Stimulated activated CD8-positive, alpha-beta memory T cell treated with anti-CD3 and anti-CD28 coated beads, Interleukin-7, amount 100 ng/mL, for 4 hours (primary cell): ENCODE data around the gene DSP.

Source experiments
- DNase-seq, 2 donors: peaks; one replicate each; pipeline ENCODE4 v3.0.0-alpha.2; 2020; ENCODE audit warnings: low read depth in 2 of 2

DSP gene

DNA sequence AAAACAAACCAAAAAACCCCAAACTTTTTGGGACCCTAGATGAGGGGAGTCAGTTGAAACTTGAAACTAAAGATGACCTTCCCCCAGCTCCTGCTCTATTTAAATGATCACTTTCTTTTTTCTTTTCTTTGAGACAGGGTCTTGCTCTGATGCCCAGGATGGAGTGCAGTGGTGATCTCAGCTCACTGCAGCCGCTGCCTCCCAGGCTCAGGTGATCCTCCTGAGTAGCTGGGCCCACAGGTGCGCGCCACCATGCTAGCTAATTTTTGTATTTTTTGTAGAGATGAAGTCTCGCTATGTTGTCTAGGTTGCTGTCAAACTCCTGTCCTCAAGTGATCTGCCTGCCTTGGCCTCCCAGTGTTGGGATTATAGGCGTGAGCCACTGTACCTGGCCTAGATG lies 7.3 kb upstream of the DSP start:
- no peak for DNase-seq

- no peak for DNase-seq
These were observed 6.0 kb upstream of the DSP start for GRCh38 chr6:7535498-7535897.

DNA sequence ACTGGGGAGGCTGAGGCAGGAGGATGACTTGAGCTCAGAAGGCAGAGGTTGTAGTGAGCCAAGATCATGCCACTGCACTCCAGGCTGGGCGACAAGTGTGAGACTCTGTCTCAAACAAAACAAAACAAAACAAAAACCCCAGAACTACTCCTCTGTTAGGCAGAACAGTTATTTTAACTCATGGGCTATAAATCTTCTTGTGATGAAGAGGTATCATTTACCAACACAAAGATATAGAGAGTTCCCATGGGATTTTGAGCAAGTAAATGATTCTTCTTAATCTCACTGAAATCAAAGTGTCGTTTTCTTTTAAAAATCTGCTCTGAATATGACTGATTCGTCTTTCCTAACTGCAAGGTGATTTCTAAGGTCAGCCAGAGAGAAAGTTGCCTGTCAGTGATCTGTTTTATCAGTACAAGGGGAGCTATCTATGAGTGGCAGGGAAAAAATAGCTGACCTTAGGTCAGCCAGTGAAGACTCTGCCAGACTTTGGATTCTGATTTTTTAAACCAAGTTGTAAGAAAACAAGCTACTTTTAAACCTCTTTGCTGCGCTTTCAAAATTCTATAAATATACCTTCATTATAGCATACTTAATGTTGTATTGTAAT lies 3.8 kb upstream of the DSP start:
- DNase-seq, result no peak

DNA sequence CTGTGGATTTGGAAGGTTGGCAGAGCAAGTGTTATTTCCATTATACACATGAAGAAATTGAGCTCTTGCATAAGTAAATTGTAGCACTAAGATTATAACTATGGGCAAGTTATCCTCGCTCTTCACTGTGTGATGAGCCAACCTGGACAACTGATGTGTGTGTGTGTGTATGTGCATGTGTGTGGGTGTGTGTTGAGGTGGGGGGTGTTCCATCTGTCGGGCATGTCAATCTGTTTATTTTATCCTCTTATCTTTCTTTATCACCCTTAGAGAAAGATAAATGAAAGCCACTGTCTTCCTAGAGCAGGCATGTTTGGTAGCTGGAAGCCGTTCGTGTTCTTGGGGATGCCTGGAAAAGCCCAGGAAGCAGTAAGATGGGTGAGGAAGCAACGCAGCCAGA lies 3.0 kb upstream of the DSP start:
- DNase-seq, result no peak

DNA sequence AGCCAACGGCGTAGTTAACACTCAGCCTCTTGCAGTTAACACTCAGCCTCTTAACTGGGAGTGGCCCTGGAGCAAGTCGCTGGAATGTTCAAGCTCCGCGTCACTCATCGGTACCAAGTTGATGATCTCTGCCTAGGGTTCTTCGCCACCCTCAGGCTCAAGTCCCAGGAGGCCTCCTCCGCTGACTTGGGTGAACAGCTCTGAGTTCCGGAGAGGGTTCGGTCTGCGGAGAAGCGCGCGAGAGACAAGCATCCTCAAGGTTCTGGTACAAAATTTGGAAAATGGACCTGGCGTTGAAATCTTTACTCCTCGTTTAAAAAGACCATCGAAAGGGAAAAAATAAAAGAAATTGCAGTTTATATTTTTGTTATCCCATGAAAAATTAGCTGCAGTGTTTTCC lies 876 bp upstream of the DSP start:
- DNase-seq, result no peak

DNA sequence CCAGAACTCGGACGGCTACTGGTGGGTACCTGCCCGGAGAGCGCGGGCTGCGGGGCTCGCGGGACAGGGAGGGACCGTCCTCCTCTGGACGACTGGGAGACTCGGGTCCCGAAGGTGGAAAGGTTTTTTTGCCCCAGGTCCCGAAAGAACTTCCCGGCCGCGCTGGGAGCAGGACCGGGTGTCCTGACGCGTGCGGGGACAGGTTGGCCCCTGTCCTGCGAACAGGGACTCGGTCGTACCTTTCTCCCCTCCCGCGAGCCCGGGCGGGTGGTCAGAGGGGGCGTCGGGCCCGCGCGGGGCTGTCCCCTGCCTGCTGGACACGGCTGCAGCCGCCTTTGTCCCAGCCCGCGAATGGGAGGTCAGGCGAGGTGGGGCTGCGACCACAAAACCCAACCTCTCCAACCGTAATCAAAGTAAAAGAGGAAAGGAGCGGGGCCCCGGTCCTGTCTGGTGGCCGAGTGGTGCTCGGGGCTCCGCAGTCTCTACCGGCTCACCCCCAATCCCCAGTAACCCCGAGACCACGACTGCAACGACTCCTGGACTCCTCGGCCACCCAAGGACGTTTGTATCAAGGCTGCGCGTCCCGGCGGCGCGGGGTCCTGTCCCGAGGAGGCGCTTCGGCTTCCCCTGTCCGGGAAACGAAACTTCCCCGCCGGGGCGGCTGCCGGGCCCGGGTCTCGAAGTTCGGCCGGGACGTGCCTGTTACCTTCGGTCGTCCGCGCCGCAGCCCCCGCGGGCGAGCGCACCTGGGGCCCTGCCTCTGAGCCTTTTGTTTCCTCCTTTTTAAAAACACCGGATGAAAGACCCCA lies 798 bp downstream of the DSP start:
- DNase-seq, result peak in 1 of 2 donors; percentile 3

GRCh38 chr6:7542874-7543624 lies 1.6 kb downstream of the DSP start:
- no peak for DNase-seq

- DNase-seq, result no peak
These were observed 2.4 kb downstream of the DSP start for GRCh38 chr6:7543789-7544424.

DNA sequence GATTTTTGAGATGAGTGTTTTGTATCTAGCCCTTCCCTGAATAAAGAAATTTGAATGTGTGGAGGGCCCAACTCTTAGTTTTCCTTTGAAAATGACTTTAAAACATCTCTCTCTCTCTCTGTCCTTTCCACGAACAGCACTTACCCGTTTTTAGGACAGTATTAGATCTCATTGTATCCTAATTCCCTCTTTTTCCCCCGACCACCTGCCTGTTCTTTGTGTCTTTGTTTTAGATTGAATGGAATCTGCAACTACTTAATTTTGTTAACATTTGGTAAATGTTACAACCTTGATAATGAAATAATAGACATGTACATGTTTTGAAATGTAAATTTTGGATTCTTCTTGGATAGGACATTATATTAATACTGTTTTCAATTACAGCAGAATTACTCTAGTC lies 3.1 kb downstream of the DSP start:
- no peak for DNase-seq

GRCh38 chr6:7545316-7546019 lies 4.0 kb downstream of the DSP start:
- DNase-seq, result no peak

- no peak for DNase-seq
These were observed 4.5 kb downstream of the DSP start for GRCh38 chr6:7546020-7546369.

GRCh38 chr6:7546383-7546782 lies 4.9 kb downstream of the DSP start:
- no peak for DNase-seq

DNA sequence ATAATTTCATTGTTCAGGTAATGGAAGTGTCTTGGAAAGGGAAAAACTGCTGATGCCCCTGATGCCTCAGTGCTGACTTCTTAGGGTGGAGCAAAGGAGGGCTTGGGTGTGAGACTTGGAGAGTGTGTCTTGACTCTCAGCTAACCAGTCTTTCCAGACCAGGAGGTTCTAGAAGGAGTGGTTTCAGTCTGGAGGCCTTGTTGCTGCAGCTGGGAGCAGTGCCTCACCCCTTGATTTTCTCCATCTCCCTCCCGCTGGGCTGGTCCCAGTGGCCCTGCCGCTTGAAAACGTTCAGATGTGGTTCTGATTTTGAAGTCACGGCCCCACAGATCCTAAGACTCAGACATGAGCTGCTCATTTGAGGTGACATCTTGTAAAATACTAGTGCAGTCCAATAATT lies 5.4 kb downstream of the DSP start:
- DNase-seq, result no peak

- no peak for DNase-seq
These were observed 5.8 kb downstream of the DSP start for GRCh38 chr6:7547315-7547714.

DNA sequence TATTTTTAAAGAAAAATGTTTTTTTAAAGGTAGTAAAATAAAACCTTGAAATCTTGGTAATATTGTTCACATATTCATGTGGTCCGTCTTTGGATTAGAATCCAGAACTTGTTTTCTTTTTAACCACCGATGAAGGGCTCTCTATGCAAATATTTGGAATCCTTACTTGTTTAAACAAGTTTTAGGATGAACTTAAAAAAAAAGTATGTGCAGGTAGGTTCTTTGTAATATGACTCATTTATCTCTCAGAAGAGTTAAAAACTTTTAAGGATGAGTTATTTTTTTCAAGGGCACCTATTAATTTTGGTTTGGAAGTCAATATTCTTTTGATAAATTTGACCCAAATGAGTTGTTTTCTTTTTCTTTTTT lies 8.9 kb downstream of the DSP start:
- no peak for DNase-seq

DNA sequence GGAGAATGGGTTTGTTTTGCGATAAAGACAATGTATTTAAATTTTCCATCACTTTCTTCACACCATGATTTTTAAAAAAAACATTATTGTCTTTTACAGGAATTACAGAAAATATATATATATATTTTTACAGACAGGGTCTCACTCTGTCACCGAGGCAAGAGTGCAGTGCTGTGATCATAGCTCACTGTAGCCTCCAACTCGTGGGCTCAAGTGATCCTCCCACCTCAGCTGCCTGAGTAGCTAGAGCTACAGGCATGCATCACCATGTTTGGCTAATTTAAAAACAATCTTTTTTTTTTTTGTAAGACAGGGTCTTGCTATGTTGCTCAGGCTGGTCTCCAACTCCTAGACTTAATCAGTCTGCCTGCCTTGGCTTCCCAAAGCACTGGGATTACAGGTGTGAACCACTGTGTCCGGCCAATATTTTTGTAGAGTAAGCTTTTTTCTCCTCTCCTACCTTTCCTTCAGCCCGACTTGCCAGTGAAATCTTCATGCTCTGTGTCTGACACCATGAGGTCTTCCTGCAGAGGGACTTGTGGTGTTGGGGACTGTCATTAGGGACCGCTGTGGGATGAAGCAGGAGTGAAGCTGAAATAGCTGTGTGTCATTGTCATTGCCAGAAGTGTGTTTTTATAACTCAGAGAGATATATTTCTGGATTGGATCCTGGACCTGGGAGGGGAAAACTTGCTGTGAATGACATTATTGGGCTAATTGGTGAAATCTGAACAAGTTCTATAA lies 13.2 kb downstream of the DSP start:
- DNase-seq, result no peak

GRCh38 chr6:7555671-7556070 lies 14.2 kb downstream of the DSP start:
- DNase-seq, result no peak

GRCh38 chr6:7556394-7557106 lies 15.1 kb downstream of the DSP start:
- DNase-seq, result no peak

DNA sequence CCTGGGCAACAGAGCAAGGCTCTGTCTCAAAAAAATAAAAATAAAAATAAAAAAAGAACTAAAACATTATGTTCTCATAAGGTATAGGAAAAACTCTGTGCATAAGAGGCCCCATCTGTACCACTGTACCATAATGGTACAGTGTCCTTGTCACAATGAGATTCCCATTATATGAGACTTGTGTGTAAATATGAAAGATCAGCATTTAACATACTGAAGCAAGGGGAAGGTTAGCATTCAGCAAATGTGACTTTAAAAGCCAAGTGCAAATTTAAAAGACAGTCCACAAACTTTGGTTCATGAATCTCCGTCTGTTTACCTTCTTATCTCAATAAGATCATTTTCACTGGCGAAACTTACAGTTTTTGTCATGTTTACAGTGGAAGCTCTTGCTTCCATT lies 16.2 kb downstream of the DSP start:
- DNase-seq, result no peak

DNA sequence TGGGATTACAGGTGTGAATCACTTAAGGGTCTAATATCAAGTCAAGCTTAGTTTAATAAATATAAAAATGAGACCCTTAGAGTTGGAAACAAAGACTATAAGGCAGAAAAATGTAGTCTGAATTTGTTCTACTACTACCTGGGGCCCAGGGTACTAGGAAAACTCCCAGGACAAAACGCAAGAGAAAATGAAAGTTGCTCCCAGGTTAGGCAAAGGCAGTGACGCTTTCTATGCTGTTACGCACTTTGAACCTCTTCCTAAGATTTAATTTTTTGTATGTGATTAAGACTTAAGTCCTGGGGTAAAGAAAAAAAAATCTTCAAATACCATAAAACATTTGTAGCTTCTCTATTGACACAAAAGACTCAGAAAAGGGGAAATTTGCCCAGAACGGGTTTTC lies 17.3 kb downstream of the DSP start:
- DNase-seq, result no peak

DNA sequence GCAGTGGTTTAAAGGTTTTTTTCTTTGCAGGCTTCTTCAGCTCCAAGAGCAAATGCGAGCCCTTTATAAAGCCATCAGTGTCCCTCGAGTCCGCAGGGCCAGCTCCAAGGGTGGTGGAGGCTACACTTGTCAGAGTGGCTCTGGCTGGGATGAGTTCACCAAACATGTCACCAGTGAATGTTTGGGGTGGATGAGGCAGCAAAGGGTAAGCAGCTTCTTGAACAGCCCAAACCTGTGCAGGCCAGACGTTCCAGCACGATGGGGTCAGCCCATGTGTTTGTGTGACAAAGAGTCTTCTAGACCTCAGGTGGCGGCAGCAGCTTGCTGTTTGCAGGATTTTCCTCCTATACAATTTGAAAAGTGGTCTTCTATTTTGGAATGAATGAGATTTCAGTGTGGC lies 17.7 kb downstream of the DSP start:
- no peak for DNase-seq
